Measurements from ENCODE around the gene JMJD7. TPM values are rescaled to one million over a fixed set of nuclear protein-coding genes. Genes with fewer than 3 reads are reported as not detected.

The JMJD7 gene
- total RNA-seq, 2 experiments from 2014 or later, result 17.1 to 17.6 TPM

DNA sequence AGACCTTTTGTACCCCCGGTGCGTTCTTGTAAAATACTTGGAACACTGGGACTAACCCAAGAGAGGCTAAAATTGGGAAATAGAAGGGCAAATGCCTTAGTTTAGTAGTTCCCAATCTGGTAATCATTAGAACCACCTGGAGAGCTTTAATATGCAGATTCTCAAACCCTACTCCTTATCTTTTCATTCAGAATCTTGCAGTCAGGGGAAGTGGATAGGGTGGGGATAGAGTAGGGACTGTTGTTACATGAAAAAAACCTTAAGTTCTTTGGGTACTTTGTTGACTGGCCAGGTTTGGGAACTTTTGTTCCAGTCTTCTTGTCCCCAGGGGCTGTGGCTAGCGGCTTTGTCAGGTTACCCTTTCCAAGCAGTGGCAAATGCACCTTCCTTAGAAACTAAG lies 37.7 kb upstream of the JMJD7 start:
- POLR2A ChIA-PET, result interaction anchor here (1.1 kb wide), 1 partner anchor 32 kb away, joined by 4 read pairs; no protein-coding TSS in a partner anchor
- H3K4me1 Mint-ChIP-seq, result peaks cover 39% of the 10 kb centered on the region
- intact Hi-C loops (cut with DNase I, micrococcal nuclease), result no loop called here
- no peak overlapping the region for H3K27ac Mint-ChIP-seq
- DNase-seq (no peak), ATAC-seq (no peak)
- H3K4me3 Mint-ChIP-seq, result no peak overlapping the region
- H3K27me3 Mint-ChIP-seq, result no peaks in the 10 kb centered on the region
- CTCF ChIA-PET, result interaction anchor here (0.7 to 3.0 kb wide), 6 partner anchors 12 to 187 kb away, joined by 3 to 22 read pairs (median 6); partner anchors contain the start of gene MAPKBP1
- no peaks in the 10 kb centered on the region for H3K36me3 Mint-ChIP-seq (ENCODE audit: low read depth)
- no peaks in the 10 kb centered on the region for H3K9me3 Mint-ChIP-seq (ENCODE audit: low read depth)

GRCh38 chr15:41790756-41791546 lies 36.9 kb upstream of the JMJD7 start:
- Mint-ChIP-seq H3K27ac (no peak overlapping the region), H3K36me3 (ENCODE audit: low read depth) (no peaks in the 10 kb centered on the region), H3K4me1 (peaks cover 43% of the 10 kb centered on the region), H3K4me3 (no peak overlapping the region), H3K27me3 (no peaks in the 10 kb centered on the region), H3K9me3 (ENCODE audit: low read depth) (no peaks in the 10 kb centered on the region)
- no peak for DNase-seq
- ATAC-seq, result peak; percentile 30
- CTCF ChIA-PET, result interaction anchor here (0.7 to 3.0 kb wide), 5 partner anchors 13 to 27 kb away, joined by 3 to 22 read pairs (median 5); partner anchors contain the start of gene MAPKBP1
- intact Hi-C loops (cut with DNase I, micrococcal nuclease), result no loop called here
- POLR2A ChIA-PET, result interaction anchor here (1.1 kb wide), 1 partner anchor 33 kb away, joined by 4 read pairs; no protein-coding TSS in a partner anchor

- peak overlapping the region; percentile 22 for H3K27ac Mint-ChIP-seq
- H3K36me3 Mint-ChIP-seq (ENCODE audit: low read depth), result no peaks in the 10 kb centered on the region
- H3K27me3 Mint-ChIP-seq, result no peaks in the 10 kb centered on the region
- DNase-seq (no peak), ATAC-seq (no peak)
- ChIA-PET POLR2A (no interaction called here), CTCF (interaction anchor here (0.6 to 3.0 kb wide), 2 partner anchors 18 to 618 kb away, joined by 3 to 22 read pairs; partner anchors contain the start of gene MAPKBP1)
- intact Hi-C loops (cut with DNase I, micrococcal nuclease), result no loop called here
- H3K4me3 Mint-ChIP-seq, result no peak overlapping the region
- H3K4me1 Mint-ChIP-seq, result peaks cover 49% of the 10 kb centered on the region
- no peaks in the 10 kb centered on the region for H3K9me3 Mint-ChIP-seq (ENCODE audit: low read depth)
Observed at GRCh38 chr15:41791547-41791937, 36.4 kb upstream of the JMJD7 start.

DNA sequence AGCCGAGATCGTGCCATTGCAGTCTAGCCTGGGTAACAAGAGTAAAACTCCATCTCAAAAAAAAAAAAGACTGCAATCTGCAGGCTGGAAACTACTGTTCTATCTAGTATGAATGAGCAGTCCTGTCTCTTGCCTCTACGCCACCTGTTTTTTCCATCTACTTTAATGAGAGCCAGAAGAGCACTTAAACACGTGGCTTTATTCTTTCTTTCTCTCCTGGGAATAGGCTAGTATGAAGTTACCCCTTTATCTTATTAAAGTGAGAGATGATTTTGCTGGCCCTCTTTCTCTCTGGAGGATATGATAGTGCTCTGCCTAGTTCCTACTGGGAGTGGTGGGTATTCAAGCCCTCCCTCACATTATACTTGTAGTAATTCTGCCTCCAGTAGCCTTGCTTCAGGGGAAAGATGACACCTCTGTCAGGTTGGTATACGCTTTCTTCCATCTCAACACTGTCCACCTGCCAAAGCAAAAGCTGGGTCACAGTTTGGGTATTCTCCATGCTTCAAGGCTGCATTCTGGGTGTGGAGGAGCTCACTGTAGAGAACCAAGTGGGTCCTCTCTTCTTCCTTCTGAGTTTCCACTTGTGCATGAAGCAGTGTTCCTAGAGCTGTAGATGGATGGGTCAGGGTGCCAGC lies 35.8 kb upstream of the JMJD7 start:
- CTCF ChIA-PET, result interaction anchor here (0.6 to 3.0 kb wide), 4 partner anchors 8 to 619 kb away, joined by 3 to 22 read pairs (median 4); partner anchors contain the start of gene MAPKBP1
- peaks cover 52% of the 10 kb centered on the region for H3K4me1 Mint-ChIP-seq
- H3K4me3 Mint-ChIP-seq, result no peak overlapping the region
- H3K27ac Mint-ChIP-seq, result no peak overlapping the region
- intact Hi-C loops (cut with DNase I, micrococcal nuclease), result no loop called here
- no peaks in the 10 kb centered on the region for H3K9me3 Mint-ChIP-seq (ENCODE audit: low read depth)
- H3K27me3 Mint-ChIP-seq, result no peaks in the 10 kb centered on the region
- ATAC-seq (no peak), DNase-seq (no peak)
- POLR2A ChIA-PET, result no interaction called here
- H3K36me3 Mint-ChIP-seq (ENCODE audit: low read depth), result no peaks in the 10 kb centered on the region

DNA sequence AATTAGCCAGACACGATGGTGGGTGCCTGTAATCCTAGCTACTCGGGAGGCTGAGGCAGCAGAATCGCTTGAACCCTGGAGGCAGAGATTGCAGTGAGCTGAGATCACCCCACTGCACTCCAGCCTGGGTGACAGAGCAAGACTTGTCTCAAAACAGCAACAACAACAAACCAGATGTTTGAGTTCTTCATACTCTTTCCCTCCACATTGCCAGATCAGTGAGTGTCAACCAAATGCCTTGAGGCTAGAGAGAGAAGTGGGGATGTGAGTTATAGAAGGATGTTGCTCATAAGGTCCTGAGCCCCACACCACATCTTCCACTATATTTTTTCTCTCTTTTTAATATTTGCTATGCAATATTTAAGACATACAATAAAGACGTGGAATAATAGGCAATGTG lies 33.8 kb upstream of the JMJD7 start:
- POLR2A ChIA-PET, result no interaction called here
- CTCF ChIA-PET, result interaction anchor here (0.7 to 2.9 kb wide), 7 partner anchors 10 to 111 kb away, joined by 3 to 12 read pairs (median 3); partner anchors contain the start of gene MAPKBP1
- Mint-ChIP-seq H3K27me3 (no peaks in the 10 kb centered on the region), H3K9me3 (ENCODE audit: low read depth) (no peaks in the 10 kb centered on the region), H3K36me3 (ENCODE audit: low read depth) (no peaks in the 10 kb centered on the region), H3K27ac (no peak overlapping the region), H3K4me1 (peaks cover 48% of the 10 kb centered on the region), H3K4me3 (no peak overlapping the region)
- no peak for ATAC-seq
- intact Hi-C loops (cut with DNase I, micrococcal nuclease), result no loop called here
- no peak for DNase-seq

DNA sequence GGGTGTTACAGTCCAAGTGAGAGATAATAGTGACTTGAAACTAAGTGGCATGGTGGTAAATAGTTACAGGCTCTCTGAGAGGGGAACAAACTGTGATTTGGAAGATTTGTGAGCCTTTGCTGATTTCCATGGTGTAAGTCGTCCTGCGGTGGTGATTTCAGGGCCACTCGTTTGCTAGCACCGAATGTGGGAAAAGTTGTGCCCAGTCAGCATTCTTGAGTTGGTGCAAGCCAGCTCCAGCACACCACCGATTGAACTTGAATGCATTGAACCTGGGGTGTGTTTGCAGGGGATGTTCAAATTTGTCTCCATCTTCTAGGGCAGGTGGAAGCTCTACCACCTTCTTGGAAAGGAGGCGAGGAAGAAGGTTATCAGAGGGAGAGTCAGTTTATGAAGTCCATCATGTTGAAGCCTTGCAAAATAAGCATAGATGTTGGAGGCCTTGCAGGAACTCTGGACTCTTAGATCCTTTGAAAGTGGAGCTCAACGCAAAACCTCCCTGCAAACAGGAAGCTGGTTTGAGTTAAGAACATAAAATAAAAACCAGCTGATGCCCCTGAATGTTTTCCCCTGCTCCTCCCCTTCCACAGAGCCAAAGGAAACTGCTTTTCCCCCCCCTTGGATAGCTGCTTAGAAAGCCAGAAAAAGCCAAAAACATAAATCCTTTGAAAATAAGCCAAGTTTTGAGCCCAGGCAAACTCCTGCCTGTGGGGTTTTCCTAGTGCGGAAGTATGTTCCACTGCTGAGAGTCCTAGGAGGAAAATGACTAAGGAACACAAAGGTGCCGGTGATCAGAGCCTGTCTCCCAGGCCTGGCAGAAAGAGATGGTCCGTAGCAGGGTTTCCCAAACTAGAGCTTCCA lies 31.7 kb upstream of the JMJD7 start:
- ATAC-seq (no peak), DNase-seq (no peak)
- no peak overlapping the region for H3K27ac Mint-ChIP-seq
- H3K4me1 Mint-ChIP-seq, result peaks cover 33% of the 10 kb centered on the region
- H3K36me3 Mint-ChIP-seq (ENCODE audit: low read depth), result peaks cover 8% of the 10 kb centered on the region
- CTCF ChIA-PET, result interaction anchor here (0.9 to 1.5 kb wide), 4 partner anchors 15 to 264 kb away, joined by 3 to 5 read pairs (median 4); partner anchors contain the start of gene MAPKBP1
- H3K4me3 Mint-ChIP-seq, result no peak overlapping the region
- intact Hi-C loops (cut with DNase I, micrococcal nuclease), result no loop called here
- no peaks in the 10 kb centered on the region for H3K27me3 Mint-ChIP-seq
- POLR2A ChIA-PET, result no interaction called here
- H3K9me3 Mint-ChIP-seq (ENCODE audit: low read depth), result no peaks in the 10 kb centered on the region

GRCh38 chr15:41797201-41797944 lies 30.5 kb upstream of the JMJD7 start:
- Mint-ChIP-seq H3K27me3 (no peaks in the 10 kb centered on the region), H3K4me1 (peaks cover 27% of the 10 kb centered on the region), H3K27ac (no peak overlapping the region), H3K36me3 (ENCODE audit: low read depth) (peaks cover 8% of the 10 kb centered on the region), H3K4me3 (no peak overlapping the region), H3K9me3 (ENCODE audit: low read depth) (no peaks in the 10 kb centered on the region)
- CTCF ChIA-PET, result interaction anchor here (1.0 to 1.5 kb wide), 4 partner anchors 12 to 263 kb away, joined by 3 to 5 read pairs (median 3); partner anchors contain the start of gene MAPKBP1
- intact Hi-C loops (cut with DNase I, micrococcal nuclease), result no loop called here
- ATAC-seq (no peak), DNase-seq (no peak)
- POLR2A ChIA-PET, result no interaction called here

DNA sequence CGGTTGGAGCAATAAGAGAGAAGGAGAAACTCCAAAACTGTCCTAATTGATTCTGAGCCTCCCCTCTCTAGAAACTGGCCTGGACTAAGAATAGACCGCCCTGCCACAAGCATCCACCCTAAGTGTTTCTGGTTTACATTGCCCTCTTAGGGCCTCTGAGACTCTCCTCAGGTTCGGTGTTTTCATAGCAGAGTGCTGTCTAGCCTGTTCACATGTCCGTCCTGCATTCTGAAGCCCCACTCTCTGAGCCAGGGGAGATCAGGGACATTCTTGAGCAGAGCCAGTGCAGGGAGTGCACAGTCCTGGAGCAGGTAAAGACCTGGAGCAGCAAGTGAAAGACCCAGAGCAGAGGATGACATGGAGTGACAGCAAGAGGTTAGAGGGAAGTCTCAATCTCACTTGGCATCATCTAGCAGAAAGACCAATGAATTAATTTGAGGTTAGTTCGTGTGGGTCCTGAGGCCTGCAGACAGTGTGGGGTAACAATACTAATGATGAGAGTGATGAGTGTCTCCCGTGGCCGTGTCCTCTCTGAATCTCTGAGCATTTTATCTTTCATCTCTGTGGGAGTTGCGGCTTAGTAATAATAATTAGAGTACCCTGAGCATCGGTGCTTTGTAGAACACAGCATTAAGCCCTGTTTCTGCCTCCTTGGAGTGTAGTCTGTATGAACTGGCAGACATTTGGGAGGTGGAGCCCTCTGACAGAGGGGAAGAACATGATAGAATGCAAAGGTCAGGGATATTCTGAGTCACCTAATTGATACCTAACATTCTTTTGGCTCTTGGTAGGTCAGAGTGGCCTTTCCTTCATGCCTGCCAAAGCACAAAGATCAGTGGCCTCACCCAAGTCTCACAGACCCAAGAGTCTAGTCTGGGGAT lies 29.0 kb upstream of the JMJD7 start:
- intact Hi-C loops (cut with DNase I, micrococcal nuclease), result no loop called here
- DNase-seq (no peak), ATAC-seq (peak; percentile 35)
- H3K27me3 Mint-ChIP-seq, result no peaks in the 10 kb centered on the region
- CTCF ChIA-PET, result interaction anchor here (0.8 kb wide), 1 partner anchor 24 kb away, joined by 3 read pairs; no protein-coding TSS in a partner anchor
- no peak overlapping the region for H3K4me3 Mint-ChIP-seq
- H3K36me3 Mint-ChIP-seq (ENCODE audit: low read depth), result peaks cover 8% of the 10 kb centered on the region
- peaks cover 27% of the 10 kb centered on the region for H3K4me1 Mint-ChIP-seq
- no peak overlapping the region for H3K27ac Mint-ChIP-seq
- POLR2A ChIA-PET, result no interaction called here
- no peaks in the 10 kb centered on the region for H3K9me3 Mint-ChIP-seq (ENCODE audit: low read depth)

- DNase-seq, result no peak
- no peaks in the 10 kb centered on the region for H3K27me3 Mint-ChIP-seq
- H3K4me1 Mint-ChIP-seq, result peaks cover 25% of the 10 kb centered on the region
- POLR2A ChIA-PET, result no interaction called here
- CTCF ChIA-PET, result interaction anchor here (0.8 kb wide), 1 partner anchor 24 kb away, joined by 3 read pairs; no protein-coding TSS in a partner anchor
- peak; percentile 24 for ATAC-seq
- intact Hi-C loops (cut with DNase I, micrococcal nuclease), result no loop called here
- H3K36me3 Mint-ChIP-seq (ENCODE audit: low read depth), result peaks cover 8% of the 10 kb centered on the region
- no peak overlapping the region for H3K4me3 Mint-ChIP-seq
- H3K9me3 Mint-ChIP-seq (ENCODE audit: low read depth), result no peaks in the 10 kb centered on the region
- H3K27ac Mint-ChIP-seq, result no peak overlapping the region
Observed at GRCh38 chr15:41799488-41799805, 28.4 kb upstream of the JMJD7 start.

DNA sequence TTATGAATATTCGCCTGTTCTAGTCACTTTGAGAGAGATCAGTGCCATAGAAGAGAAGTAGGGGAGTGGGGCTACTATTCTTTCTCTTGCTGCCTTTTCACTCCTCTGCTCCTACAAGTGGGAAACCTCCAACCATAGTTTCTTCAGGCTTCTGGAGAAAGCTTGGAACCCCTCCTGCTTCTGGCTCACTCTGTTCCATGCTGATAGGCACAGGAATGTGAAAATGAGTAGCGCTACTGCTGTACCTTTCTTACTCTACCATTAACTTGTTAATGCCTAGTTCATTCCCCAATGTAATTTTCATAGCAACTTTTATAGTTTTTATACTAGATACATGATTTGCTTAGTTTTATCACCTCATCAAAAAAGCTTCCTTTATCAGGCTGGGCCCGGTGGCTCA lies 26.7 kb upstream of the JMJD7 start:
- H3K4me3 Mint-ChIP-seq, result no peak overlapping the region
- no peak overlapping the region for H3K27ac Mint-ChIP-seq
- no peaks in the 10 kb centered on the region for H3K27me3 Mint-ChIP-seq
- POLR2A ChIA-PET, result interaction anchor here (0.5 kb wide), 1 partner anchor 1950 kb away, joined by 5 read pairs; no protein-coding TSS in a partner anchor
- H3K36me3 Mint-ChIP-seq (ENCODE audit: low read depth), result peaks cover 8% of the 10 kb centered on the region
- CTCF ChIA-PET, result interaction anchor here (0.6 to 1.8 kb wide), 4 partner anchors 9 to 102 kb away, joined by 3 to 12 read pairs (median 4); partner anchors contain the start of gene MAPKBP1
- DNase-seq, result no peak
- intact Hi-C loops (cut with DNase I, micrococcal nuclease), result no loop called here
- peaks cover 21% of the 10 kb centered on the region for H3K4me1 Mint-ChIP-seq
- ATAC-seq, result no peak
- no peaks in the 10 kb centered on the region for H3K9me3 Mint-ChIP-seq (ENCODE audit: low read depth)
